HG02973 (cell line): ENCODE data around the gene TPT1.
"Not testable (repeated sequence)": the region's sequence is repeated elsewhere in the genome, so short reads cannot be mapped to it uniquely, and the experiment has no call there.

Experiments used
- ATAC-seq: cut with Tn5 transposase; IDR thresholded peaks from one replicate; pipeline ENCODE4 v1.9.1; 2021; ENCODE audit warnings: moderate library complexity; ENCODE audit not compliant: unreplicated experiment

TPT1 gene

GRCh38 chr13:45303866-45304265, 37.1 kb downstream of the TPT1 start:
- ATAC-seq = no peak

- ATAC-seq = no peak
Observed at GRCh38 chr13:45303026-45303425, 38.0 kb downstream of the TPT1 start.

GRCh38 chr13:45302507-45302906, 38.5 kb downstream of the TPT1 start:
- no peak for ATAC-seq

- no peak for ATAC-seq
Observed at GRCh38 chr13:45301263-45301662, 39.7 kb downstream of the TPT1 start.

GRCh38 chr13:45300190-45300985, 40.6 kb downstream of the TPT1 start:
- ATAC-seq = no peak

- no peak for ATAC-seq
Observed at GRCh38 chr13:45299194-45299593, 41.8 kb downstream of the TPT1 start.

- ATAC-seq = not testable (repeated sequence)
Observed at GRCh38 chr13:45298550-45298949, 42.4 kb downstream of the TPT1 start.

- no peak for ATAC-seq
Observed at GRCh38 chr13:45298206-45298505, 42.8 kb downstream of the TPT1 start.

- ATAC-seq = no peak
Observed at GRCh38 chr13:45297456-45298205, 43.4 kb downstream of the TPT1 start.

GRCh38 chr13:45296259-45296658, 44.7 kb downstream of the TPT1 start:
- no peak for ATAC-seq

GRCh38 chr13:45295536-45295935, 45.4 kb downstream of the TPT1 start:
- no peak for ATAC-seq

- ATAC-seq = no peak
Observed at GRCh38 chr13:45292176-45292575, 48.8 kb downstream of the TPT1 start.

GRCh38 chr13:45289936-45290563, 50.9 kb downstream of the TPT1 start:
- ATAC-seq = no peak
